Measurements from ENCODE around the gene GPC1.

Gene GPC1

GRCh38 chr2:240512666-240513535, 77.4 kb downstream of the GPC1 start:
- DNase-seq, result no peak
- Mint-ChIP-seq H3K27me3 (ENCODE audit: low read depth, poor library complexity) (peaks cover 13% of the 10 kb centered on the region), H3K4me3 (no peak overlapping the region), H3K27ac (no peak overlapping the region), H3K36me3 (ENCODE audit: low read depth) (peaks cover 12% of the 10 kb centered on the region), H3K9me3 (peaks cover under 1% of the 10 kb centered on the region), H3K4me1 (peaks cover 5% of the 10 kb centered on the region)
- TF ChIP-seq CTCF (IDR thresholded peaks at IDR 0.05), result no peak

GRCh38 chr2:240513549-240514287, 78.3 kb downstream of the GPC1 start:
- TF ChIP-seq CTCF (IDR thresholded peaks at IDR 0.05), result peak; percentile 87

GRCh38 chr2:240514631-240515030, 79.2 kb downstream of the GPC1 start:
- Mint-ChIP-seq H3K4me1 (peaks cover 16% of the 10 kb centered on the region), H3K36me3 (ENCODE audit: low read depth) (peaks cover 23% of the 10 kb centered on the region), H3K27ac (no peak overlapping the region), H3K4me3 (no peak overlapping the region), H3K9me3 (peaks cover 13% of the 10 kb centered on the region), H3K27me3 (ENCODE audit: low read depth, poor library complexity) (peaks cover 22% of the 10 kb centered on the region)
- TF ChIP-seq CTCF (IDR thresholded peaks at IDR 0.05), result no peak
- no peak for DNase-seq

More at GRCh38 chr2:240513549-240514287, 78.3 kb downstream of the GPC1 start:
- Mint-ChIP-seq H3K4me1 (peaks cover 6% of the 10 kb centered on the region), H3K9me3 (peaks cover 6% of the 10 kb centered on the region), H3K27ac (peak overlapping the region; percentile 19), H3K36me3 (ENCODE audit: low read depth) (peaks cover 19% of the 10 kb centered on the region), H3K27me3 (ENCODE audit: low read depth, poor library complexity) (peaks cover 20% of the 10 kb centered on the region), H3K4me3 (no peak overlapping the region)
- peak; percentile 82 for DNase-seq

GRCh38 chr2:240517342-240517741, 81.9 kb downstream of the GPC1 start:
- no peak for TF ChIP-seq CTCF (IDR thresholded peaks at IDR 0.05)
- Mint-ChIP-seq H3K36me3 (ENCODE audit: low read depth) (peaks cover 47% of the 10 kb centered on the region), H3K4me1 (peaks cover 27% of the 10 kb centered on the region), H3K27ac (no peak overlapping the region), H3K27me3 (ENCODE audit: low read depth, poor library complexity) (peaks cover 25% of the 10 kb centered on the region), H3K9me3 (peaks cover 25% of the 10 kb centered on the region), H3K4me3 (no peak overlapping the region)
- DNase-seq, result no peak
